ENCODE results near the gene ASF1B.
A peak's percentile ranks its signal among the peaks of the same experiment; 100 is the strongest.

The ASF1B gene

DNA sequence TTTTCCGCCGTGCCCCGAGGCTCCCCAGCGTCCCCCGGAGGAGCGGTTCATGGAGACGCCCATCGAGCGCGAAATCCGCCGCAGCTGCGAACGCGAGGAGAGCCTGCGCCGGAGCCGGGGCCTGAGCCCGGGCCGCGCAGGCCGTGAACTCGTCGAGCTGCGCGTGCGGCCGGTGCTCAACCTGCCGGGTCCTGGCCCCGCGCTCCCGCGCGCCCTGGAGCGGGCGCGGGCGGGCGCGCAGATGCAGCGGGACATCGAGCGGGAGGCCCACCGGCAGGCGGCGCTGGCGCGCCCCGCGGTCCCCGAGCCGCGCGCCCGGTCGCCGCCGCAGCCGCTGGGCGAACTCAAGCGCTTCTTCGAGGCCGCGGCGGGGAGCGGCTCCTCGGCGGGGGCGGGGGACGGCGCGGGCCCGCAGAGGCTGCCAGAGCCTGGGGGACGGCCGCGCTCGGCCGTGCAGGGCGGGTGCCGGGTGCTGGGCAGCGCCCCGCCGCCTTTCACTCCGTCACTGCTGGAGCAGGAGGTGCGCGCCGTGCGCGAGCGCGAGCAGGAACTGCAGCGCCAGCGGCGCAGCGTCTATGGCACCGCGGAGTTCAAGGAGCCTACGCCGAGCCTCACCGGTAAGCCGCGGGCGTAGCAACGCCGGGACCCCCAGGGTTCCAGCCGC is 63.0 kb downstream of the ASF1B start:
- Histone ChIP-seq H3K27ac (ENCODE audit: insufficient read depth, low read length, poor library complexity, severe bottlenecking) (peak overlapping the region; percentile 63), H3K27me3 (replicated peaks; ENCODE audit: control insufficient read depth, insufficient read depth, low read length, poor library complexity, severe bottlenecking) (no peaks in the 10 kb centered on the region), H3K9me3 (ENCODE audit: control insufficient read depth, low read length) (no peaks in the 10 kb centered on the region), H3K4me3 (ENCODE audit: insufficient read depth, low read depth, low read length, poor library complexity, severe bottlenecking) (peak overlapping the region; percentile 84), H3K36me3 (ENCODE audit: control insufficient read depth, insufficient read depth, low read length) (no peaks in the 10 kb centered on the region), H3K4me1 (ENCODE audit: control insufficient read depth, insufficient read depth, low read length, poor library complexity, severe bottlenecking) (peaks cover 30% of the 10 kb centered on the region)
- peak; percentile 59 to 65 (median 63) for DNase-seq

DNA sequence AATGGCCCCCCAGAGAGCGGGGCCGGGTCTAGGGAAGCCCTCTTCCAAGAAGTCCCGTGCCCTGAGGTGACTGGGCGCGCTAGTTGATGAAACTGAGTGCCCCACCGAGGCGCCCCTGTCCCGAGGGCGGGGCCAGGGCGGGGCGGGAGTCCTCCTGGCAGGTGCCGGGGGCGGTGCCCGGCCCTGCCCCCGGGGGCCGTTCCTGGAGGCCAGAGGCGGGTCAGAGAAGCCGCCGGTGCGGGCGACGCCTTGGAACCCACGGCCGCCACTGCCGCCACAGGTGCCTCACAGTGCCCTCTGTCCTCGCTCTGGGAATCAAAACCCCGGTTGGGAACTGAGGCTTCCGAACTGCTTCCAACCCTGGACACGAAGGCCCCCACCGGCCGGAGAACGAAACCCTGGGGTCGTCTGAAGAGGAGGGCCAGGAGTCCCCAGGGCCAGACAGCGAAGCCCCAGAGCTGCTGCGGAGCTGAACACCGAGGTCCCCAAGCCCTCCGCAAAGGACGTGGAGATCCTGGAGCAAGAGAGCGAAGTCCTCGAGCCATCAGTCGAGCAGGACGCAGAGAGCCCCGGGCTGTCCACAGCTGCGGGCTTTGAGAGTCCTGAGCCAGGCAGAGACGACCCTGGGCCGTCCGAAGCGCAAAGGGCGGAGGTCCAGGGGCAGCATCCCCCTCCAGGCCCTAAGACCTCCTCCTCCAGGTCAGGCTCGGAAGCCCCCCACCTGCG is 63.7 kb downstream of the ASF1B start, which contains the start of gene MISP3:
Gene MISP3, plus strand, starts transcription at position 252 of the 726 bp plus-strand sequence. CDS start 524 bp downstream, outside the sequence.
- Histone ChIP-seq H3K36me3 (ENCODE audit: control insufficient read depth, insufficient read depth, low read length) (no peaks in the 10 kb centered on the region), H3K27me3 (replicated peaks; ENCODE audit: control insufficient read depth, insufficient read depth, low read length, poor library complexity, severe bottlenecking) (no peaks in the 10 kb centered on the region), H3K4me3 (ENCODE audit: insufficient read depth, low read depth, low read length, poor library complexity, severe bottlenecking) (peak within 1 kb of the TSS; percentile 84), H3K4me1 (ENCODE audit: control insufficient read depth, insufficient read depth, low read length, poor library complexity, severe bottlenecking) (peaks cover 30% of the 10 kb centered on the region), H3K9me3 (ENCODE audit: control insufficient read depth, low read length) (no peaks in the 10 kb centered on the region), H3K27ac (ENCODE audit: insufficient read depth, low read length, poor library complexity, severe bottlenecking) (peak within 1 kb of the TSS; percentile 63)
- no peak for DNase-seq

DNA sequence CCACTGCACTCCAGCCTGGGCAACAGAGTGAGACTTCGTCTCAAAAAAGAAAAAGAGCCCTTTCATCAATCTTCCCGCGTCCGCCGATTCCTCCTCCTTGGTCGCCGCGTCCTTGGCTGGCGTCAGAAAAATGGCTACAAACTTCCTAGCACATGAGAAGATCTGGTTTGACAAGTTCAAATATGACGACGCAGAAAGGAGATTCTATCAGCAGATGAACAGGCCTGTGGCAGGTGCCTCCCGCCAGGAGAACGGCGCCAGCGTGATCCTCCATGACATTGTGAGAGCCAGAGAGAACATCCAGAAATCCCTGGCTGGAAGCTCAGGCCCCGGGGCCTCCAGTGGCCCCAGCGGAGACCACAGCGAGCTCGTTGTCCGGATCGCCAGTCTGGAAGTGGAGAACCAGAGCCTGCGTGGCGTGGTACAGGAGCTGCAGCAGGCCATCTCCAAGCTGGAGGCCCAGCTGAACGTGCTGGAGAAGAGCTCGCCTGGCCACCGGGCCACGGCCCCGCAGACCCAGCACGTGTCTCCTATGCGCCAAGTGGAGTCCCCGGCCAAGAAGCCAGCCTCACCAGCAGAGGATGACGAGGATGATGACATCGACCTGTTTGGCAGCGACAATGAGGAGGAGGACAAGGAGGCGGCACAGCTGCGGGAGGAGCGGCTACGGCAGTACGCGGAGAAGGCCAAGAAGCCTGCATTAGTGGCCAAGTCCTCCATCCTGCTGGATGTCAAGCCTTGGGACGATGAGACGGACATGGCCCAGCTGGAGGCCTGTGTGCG is 65.9 kb downstream of the ASF1B start:
- Histone ChIP-seq H3K9me3 (ENCODE audit: control insufficient read depth, low read length) (no peaks in the 10 kb centered on the region), H3K27ac (ENCODE audit: insufficient read depth, low read length, poor library complexity, severe bottlenecking) (no peak overlapping the region), H3K4me1 (ENCODE audit: control insufficient read depth, insufficient read depth, low read length, poor library complexity, severe bottlenecking) (peaks cover 29% of the 10 kb centered on the region), H3K36me3 (ENCODE audit: control insufficient read depth, insufficient read depth, low read length) (no peaks in the 10 kb centered on the region), H3K4me3 (ENCODE audit: insufficient read depth, low read depth, low read length, poor library complexity, severe bottlenecking) (no peak overlapping the region), H3K27me3 (replicated peaks; ENCODE audit: control insufficient read depth, insufficient read depth, low read length, poor library complexity, severe bottlenecking) (no peaks in the 10 kb centered on the region)
- DNase-seq, result no peak
